PC-3 (cell line): ENCODE data around the gene ARHGAP5. TPM values are rescaled to one million over a fixed set of nuclear protein-coding genes. Genes with fewer than 3 reads are reported as not detected.

Experiments
- ATAC-seq: fragments of 200-7000 bp; cut with Tn5 transposase; 2 replicates; pipeline ENCODE4 v1.9.1; 2020; ENCODE audit warnings: mild to moderate bottlenecking, moderate library complexity
- BruUV-seq: library from RNA; stranded (reverse); fragments of 400-500 nt; replicated peaks from 2 replicates; lab custom pipeline; 2021; lab: Mats Ljungman, UMichigan
- CTCF ChIA-PET: fragments of 300-600 bp; sonication (Branson Sonifier 250); formaldehyde crosslinking; loops from one replicate; lab custom pipeline; 2022; ENCODE audit warnings: antibody characterized with exemption; lab: Charles Lee
- POLR2A ChIA-PET: fragments of 300-600 bp; sonication (Branson Sonifier 250); formaldehyde crosslinking; loops from one replicate; lab custom pipeline; 2022; ENCODE audit warnings: antibody characterized with exemption; ENCODE audit not compliant: unreplicated experiment; lab: Charles Lee
- DNase-seq: peaks from one replicate; pipeline ENCODE4 v3.0.0-alpha.2; 2015
- H2AFZ ChIP-seq: fragments of 300-600 bp; sonication (generic); 2 replicates; pipeline ENCODE4 v1.6.0; 2016; ENCODE audit warnings: antibody characterized with exemption, low read length
- H3F3A ChIP-seq: fragments of 300-600 bp; sonication (generic); one replicate; pipeline ENCODE4 v1.6.0; 2017; ENCODE audit warnings: antibody characterized with exemption, low read length, control low read depth, mild to moderate bottlenecking; ENCODE audit not compliant: unreplicated experiment
- H3K27ac ChIP-seq: fragments of 300-600 bp; sonication (generic); 2 replicates; pipeline ENCODE4 v1.5.1; 2016; ENCODE audit warnings: mild to moderate bottlenecking, low read length
- H3K27me3 ChIP-seq: fragments of 300-600 bp; sonication (generic); 2 replicates; pipeline ENCODE4 v1.6.1; 2016; ENCODE audit warnings: low read length, mixed read lengths
- H3K36me3 ChIP-seq: fragments of 300-600 bp; sonication (generic); 2 replicates; pipeline ENCODE4 v1.6.1; 2016; ENCODE audit warnings: low read depth, mixed run types, low read length, mixed read lengths
- H3K4me1 ChIP-seq: fragments of 300-600 bp; sonication (generic); 2 replicates; pipeline ENCODE4 v1.5.1; 2016; ENCODE audit warnings: low read length; ENCODE audit not compliant: insufficient read depth
- H3K4me2 ChIP-seq: fragments of 300-600 bp; sonication (generic); 2 replicates; pipeline ENCODE4 v1.6.0; 2016; ENCODE audit warnings: low read length
- H3K4me3 ChIP-seq: fragments of 300-600 bp; sonication (generic); 2 replicates; pipeline ENCODE4 v1.5.1; 2016; ENCODE audit warnings: mild to moderate bottlenecking, low read length, mixed read lengths
- H3K79me2 ChIP-seq: fragments of 300-600 bp; sonication (generic); 2 replicates; pipeline ENCODE4 v1.6.1; 2017; ENCODE audit warnings: low read length, mixed read lengths
- H3K9ac ChIP-seq: fragments of 300-600 bp; sonication (generic); 2 replicates; pipeline ENCODE4 v1.6.0; 2016; ENCODE audit warnings: mild to moderate bottlenecking, low read length
- H3K9me2 ChIP-seq: fragments of 300-600 bp; sonication (generic); replicated peaks from 2 replicates; pipeline ENCODE4 v1.6.1; 2016; ENCODE audit warnings: mixed run types, low read length, mixed read lengths
- H3K9me3 ChIP-seq: fragments of 300-600 bp; sonication (generic); 2 replicates; pipeline ENCODE4 v1.6.1; 2016; ENCODE audit warnings: low read length, mixed read lengths
- H4K20me1 ChIP-seq: fragments of 300-600 bp; sonication (generic); 2 replicates; pipeline ENCODE4 v1.6.1; 2016; ENCODE audit warnings: low read length, mixed read lengths
- EZH2 ChIP-seq: fragments of 300-600 bp; sonication (generic); IDR thresholded peaks from one replicate; pipeline ENCODE4 v1.6.1; 2017; ENCODE audit warnings: antibody characterized with exemption, mild to moderate bottlenecking, low read length; ENCODE audit not compliant: unreplicated experiment
- EZH2phosphoT487 ChIP-seq: fragments of 300-600 bp; sonication (generic); IDR thresholded peaks from 2 replicates; pipeline ENCODE4 v1.6.1; 2018; ENCODE audit warnings: mild to moderate bottlenecking, antibody characterized with exemption, low read length, borderline replicate concordance
- intact Hi-C: fragments of 100-400 bp; cut with micrococcal nuclease; formaldehyde crosslinking; loops from 2 replicates; pipeline ENCODE4 v1.9.0; 2023
- total RNA-seq: library from RNA; depleted of rRNA; stranded (reverse); fragments of >200 nt; gene quantifications from 2 replicates; pipeline ENCODE4 v1.2.3, GENCODE V29; 2014
- TF ChIP-seq, protein P1 (sequence below): fragments of 300-600 bp; sonication (generic); conservative IDR thresholded peaks from 2 replicates; pipeline ENCODE4 v1.5.1; 2017; ENCODE audit warnings: antibody characterized with exemption, low read depth, mild to moderate bottlenecking, low read length

ARHGAP5 gene
- total RNA-seq, 1 experiment from 2014 or later: 46.4 TPM

DNA sequence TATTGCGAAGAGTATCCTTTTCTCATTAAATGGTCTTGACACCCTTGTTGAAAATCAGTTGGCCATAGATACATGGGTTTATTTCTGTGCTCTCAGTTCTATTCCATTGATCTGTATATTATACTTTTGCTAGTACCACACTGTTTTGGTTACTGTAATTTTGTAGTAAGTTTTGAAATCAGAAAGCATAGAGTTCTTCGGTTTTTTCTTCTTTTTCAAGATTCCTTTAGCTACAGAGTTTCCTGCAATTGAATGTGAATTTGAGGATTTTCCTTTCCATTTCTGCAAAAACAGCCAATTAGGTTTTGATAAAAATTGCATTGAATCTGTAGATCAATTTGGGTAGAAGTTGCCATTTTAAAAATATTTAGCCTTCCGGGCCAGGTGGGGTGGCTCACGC lies 60.2 kb downstream of the ARHGAP5 start:
- no peak overlapping the region for H3K4me2 ChIP-seq
- BruUV-seq: no TSS peak
- H3K79me2 ChIP-seq: peaks cover 55% of the 10 kb centered on the region
- no peaks in the 10 kb centered on the region for H3K9me2 ChIP-seq
- H2AFZ ChIP-seq: no peak overlapping the region
- no peaks in the 10 kb centered on the region for H3K9me3 ChIP-seq
- intact Hi-C loops: loop anchor here (10.0 kb wide), 1 partner anchor 143 kb away; no protein-coding TSS in a partner anchor
- POLR2A ChIA-PET: no interaction called here
- H3K36me3 ChIP-seq: peaks cover 22% of the 10 kb centered on the region
- peaks cover 10% of the 10 kb centered on the region for H3F3A ChIP-seq
- CTCF ChIA-PET: no interaction called here
- no peak for DNase-seq
- H3K9ac ChIP-seq: no peak overlapping the region
- no peaks in the 10 kb centered on the region for H4K20me1 ChIP-seq
- H3K4me1 ChIP-seq: peaks cover 20% of the 10 kb centered on the region
- no peak overlapping the region for H3K27ac ChIP-seq
- no peaks in the 10 kb centered on the region for H3K27me3 ChIP-seq
- TF ChIP-seq EZH2 (no peak), EZH2phosphoT487 (no peak)
- TF ChIP-seq, protein P1, sequence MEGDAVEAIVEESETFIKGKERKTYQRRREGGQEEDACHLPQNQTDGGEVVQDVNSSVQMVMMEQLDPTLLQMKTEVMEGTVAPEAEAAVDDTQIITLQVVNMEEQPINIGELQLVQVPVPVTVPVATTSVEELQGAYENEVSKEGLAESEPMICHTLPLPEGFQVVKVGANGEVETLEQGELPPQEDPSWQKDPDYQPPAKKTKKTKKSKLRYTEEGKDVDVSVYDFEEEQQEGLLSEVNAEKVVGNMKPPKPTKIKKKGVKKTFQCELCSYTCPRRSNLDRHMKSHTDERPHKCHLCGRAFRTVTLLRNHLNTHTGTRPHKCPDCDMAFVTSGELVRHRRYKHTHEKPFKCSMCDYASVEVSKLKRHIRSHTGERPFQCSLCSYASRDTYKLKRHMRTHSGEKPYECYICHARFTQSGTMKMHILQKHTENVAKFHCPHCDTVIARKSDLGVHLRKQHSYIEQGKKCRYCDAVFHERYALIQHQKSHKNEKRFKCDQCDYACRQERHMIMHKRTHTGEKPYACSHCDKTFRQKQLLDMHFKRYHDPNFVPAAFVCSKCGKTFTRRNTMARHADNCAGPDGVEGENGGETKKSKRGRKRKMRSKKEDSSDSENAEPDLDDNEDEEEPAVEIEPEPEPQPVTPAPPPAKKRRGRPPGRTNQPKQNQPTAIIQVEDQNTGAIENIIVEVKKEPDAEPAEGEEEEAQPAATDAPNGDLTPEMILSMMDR: no peak
- no peak for ATAC-seq
- H3K4me3 ChIP-seq: no peak overlapping the region

DNA sequence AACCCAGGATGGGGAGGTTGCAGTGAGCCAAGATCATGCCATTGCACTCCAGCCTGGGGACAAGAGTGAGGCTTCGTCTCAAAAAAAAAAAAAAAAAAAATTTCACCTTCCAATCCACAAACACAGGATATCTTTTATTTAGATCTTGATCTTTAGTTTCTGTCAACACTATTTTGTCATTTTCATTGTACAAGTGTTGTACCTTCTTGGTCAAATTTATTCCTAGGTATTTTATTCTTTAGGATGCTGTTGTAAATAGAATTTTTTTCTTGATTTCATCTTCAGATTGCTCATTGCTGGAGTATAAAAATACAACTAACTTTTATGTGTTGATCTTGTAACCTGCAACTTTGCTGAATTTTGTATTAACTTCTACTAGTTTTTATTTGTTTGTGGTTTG lies 60.8 kb downstream of the ARHGAP5 start:
- Histone ChIP-seq H3K9ac (no peak overlapping the region), H3F3A (peaks cover 10% of the 10 kb centered on the region), H3K36me3 (peaks cover 22% of the 10 kb centered on the region), H3K79me2 (peaks cover 61% of the 10 kb centered on the region), H3K4me3 (no peak overlapping the region), H3K4me2 (no peak overlapping the region), H4K20me1 (no peaks in the 10 kb centered on the region), H3K9me2 (no peaks in the 10 kb centered on the region), H3K27me3 (no peaks in the 10 kb centered on the region), H2AFZ (no peak overlapping the region), H3K27ac (no peak overlapping the region), H3K4me1 (peaks cover 20% of the 10 kb centered on the region), H3K9me3 (no peaks in the 10 kb centered on the region)
- intact Hi-C loops: loop anchor here (10.0 kb wide), 1 partner anchor 143 kb away; no protein-coding TSS in a partner anchor
- ChIA-PET CTCF (no interaction called here), POLR2A (no interaction called here)
- ATAC-seq: no peak
- TF ChIP-seq, protein P1: no peak
- TF ChIP-seq EZH2phosphoT487 (no peak), EZH2 (no peak)
- BruUV-seq: no TSS peak
- DNase-seq: no peak

DNA sequence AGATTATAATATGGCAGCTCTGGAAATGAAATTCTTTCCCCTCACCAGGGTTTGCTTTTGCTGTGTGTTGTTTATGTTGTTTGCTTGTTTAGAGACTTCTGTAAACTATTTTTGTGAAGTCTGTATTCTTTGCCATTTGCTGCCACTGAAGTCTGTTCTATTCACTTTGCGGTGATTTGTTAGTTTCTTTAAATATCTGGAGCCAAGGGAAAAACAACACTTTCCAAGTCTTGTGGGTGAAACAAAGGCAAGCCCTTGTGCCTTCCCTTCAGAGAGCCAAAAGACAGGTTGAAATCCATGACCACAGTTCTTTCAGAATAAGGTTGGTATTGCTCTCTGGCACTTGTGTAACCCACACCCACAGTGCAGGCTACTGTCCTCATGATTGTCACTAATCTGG lies 65.2 kb downstream of the ARHGAP5 start:
- no peak overlapping the region for H3K27ac ChIP-seq
- H4K20me1 ChIP-seq: no peaks in the 10 kb centered on the region
- CTCF ChIA-PET: no interaction called here
- H3K9ac ChIP-seq: no peak overlapping the region
- H3K27me3 ChIP-seq: no peaks in the 10 kb centered on the region
- H3K4me2 ChIP-seq: no peak overlapping the region
- intact Hi-C loops: no loop called here
- peaks cover 50% of the 10 kb centered on the region for H3K79me2 ChIP-seq
- no peaks in the 10 kb centered on the region for H3F3A ChIP-seq
- POLR2A ChIA-PET: no interaction called here
- no peaks in the 10 kb centered on the region for H3K4me1 ChIP-seq
- peaks cover 26% of the 10 kb centered on the region for H3K36me3 ChIP-seq
- no peak for ATAC-seq
- no TSS peak for BruUV-seq
- H3K9me2 ChIP-seq: no peaks in the 10 kb centered on the region
- TF ChIP-seq, protein P1: no peak
- no peak for TF ChIP-seq EZH2phosphoT487
- no peak for TF ChIP-seq EZH2
- H2AFZ ChIP-seq: no peak overlapping the region
- no peak overlapping the region for H3K4me3 ChIP-seq
- DNase-seq: no peak
- no peaks in the 10 kb centered on the region for H3K9me3 ChIP-seq
